Thymus (tissue), 11 donors: Measurements from ENCODE around the gene BUD31. TPM values are rescaled to one million over a fixed set of nuclear protein-coding genes. Genes with fewer than 3 reads are reported as not detected.
"Not testable (repeated sequence)": the region's sequence is repeated elsewhere in the genome, so short reads cannot be mapped to it uniquely, and the experiment has no call there.

Experiments used
- DNase-seq, 9 donors: peaks; one replicate each; pipeline ENCODE4 v3.0.0-alpha.2; 2013; ENCODE audit warnings: low spot score in 9 of 9, low read depth in 6 of 9, missing footprints in 1 of 9
- H3K27ac ChIP-seq, 2 donors: one replicate each; pipeline ENCODE4 v1.5.1; 2013; ENCODE audit warnings: control low read depth in 1 of 2, low read depth in 1 of 2, low read length in 1 of 2, mild to moderate bottlenecking in 1 of 2, moderate library complexity in 1 of 2
- H3K27me3 ChIP-seq, 2 donors: one replicate each; pipeline ENCODE4 v1.5.1; 2013; ENCODE audit warnings: low read length in 1 of 2; ENCODE audit not compliant: control insufficient read depth in 2 of 2, insufficient read depth in 1 of 2
- H3K36me3 ChIP-seq, 2 donors: one replicate each; pipeline ENCODE4 v1.5.1; 2013; ENCODE audit warnings: low read length in 1 of 2, mild to moderate bottlenecking in 1 of 2, moderate library complexity in 1 of 2; ENCODE audit not compliant: control insufficient read depth in 2 of 2, insufficient read depth in 2 of 2
- H3K4me1 ChIP-seq, 2 donors: one replicate each; pipeline ENCODE4 v1.5.1; 2013; ENCODE audit warnings: low read length in 2 of 2; ENCODE audit not compliant: control insufficient read depth in 2 of 2, insufficient read depth in 2 of 2
- H3K4me3 ChIP-seq, 2 donors: one replicate each; pipeline ENCODE4 v1.5.1; 2013; ENCODE audit warnings: low read length in 2 of 2, control low read depth in 1 of 2, mild to moderate bottlenecking in 1 of 2
- H3K9me3 ChIP-seq, 2 donors: one replicate each; pipeline ENCODE4 v1.5.1; 2013; ENCODE audit warnings: low read length in 1 of 2, mild to moderate bottlenecking in 1 of 2; ENCODE audit not compliant: control insufficient read depth in 2 of 2, insufficient read depth in 1 of 2
- WGBS: extraction: QIAGEN DNeasy Blood & Tissue Kit; methylation state at CpG from one replicate; pipeline ENCODE4 v1.1.7; 2013; 5-methylcytosine and 5-hydroxymethylcytosine counted together
- polyA plus RNA-seq: library from polyadenylated mRNA; stranded (reverse); fragments of 200-250 nt; gene quantifications from one replicate; pipeline ENCODE4 v1.2.3, GENCODE V29; 2013
- total RNA-seq: library from RNA; stranded (reverse); fragments of 120-200 nt; gene quantifications from one replicate; pipeline ENCODE4 v1.2.4, GENCODE V29; 2013
- donor health status: healthy.

BUD31 gene
- total and polyA plus RNA-seq, 2 donors = 102 to 123 TPM

DNA sequence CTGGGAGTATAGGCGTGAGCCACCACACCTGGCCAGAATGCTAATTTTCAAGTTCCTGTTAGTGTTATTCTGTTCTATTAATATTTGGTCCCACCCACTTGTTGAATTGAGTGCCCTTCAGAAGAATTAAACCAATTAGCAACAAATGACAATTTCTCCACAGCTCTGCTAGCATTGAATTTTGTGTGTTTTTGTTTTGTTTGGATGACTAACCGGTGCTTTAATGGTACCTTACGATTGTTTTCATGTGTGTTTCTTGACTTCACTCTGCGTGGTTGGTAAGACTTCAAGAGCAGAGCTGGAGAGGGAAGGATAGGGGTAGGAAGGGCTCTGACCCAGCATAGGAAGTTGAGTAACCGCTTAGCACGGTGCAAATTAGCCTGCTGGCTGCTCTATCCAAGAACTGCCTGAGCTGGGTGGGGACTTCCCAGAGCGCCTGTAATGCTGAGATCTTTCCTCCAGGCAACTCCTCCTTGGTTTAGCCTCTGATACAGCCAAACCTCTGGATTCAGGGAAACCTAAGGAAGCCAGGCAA is 29.7 kb upstream of the BUD31 start:
- Histone ChIP-seq H3K4me3 (peak overlapping the region in 1 of 2 donors; percentile 37), H3K9me3 (no peaks in the 10 kb centered on the region), H3K27me3 (no peaks in the 10 kb centered on the region), H3K36me3 (peaks cover 7 to 35% of the 10 kb centered on the region in 2 donors), H3K27ac (peak overlapping the region; percentile 77 to 100), H3K4me1 (peaks cover 29 to 43% of the 10 kb centered on the region in 2 donors)
- DNase-seq = peak in 3 of 9 donors; percentile 18 to 47 (median 19)
- WGBS = 38% methylated on average over 7 of the region's 7 CpGs

DNA sequence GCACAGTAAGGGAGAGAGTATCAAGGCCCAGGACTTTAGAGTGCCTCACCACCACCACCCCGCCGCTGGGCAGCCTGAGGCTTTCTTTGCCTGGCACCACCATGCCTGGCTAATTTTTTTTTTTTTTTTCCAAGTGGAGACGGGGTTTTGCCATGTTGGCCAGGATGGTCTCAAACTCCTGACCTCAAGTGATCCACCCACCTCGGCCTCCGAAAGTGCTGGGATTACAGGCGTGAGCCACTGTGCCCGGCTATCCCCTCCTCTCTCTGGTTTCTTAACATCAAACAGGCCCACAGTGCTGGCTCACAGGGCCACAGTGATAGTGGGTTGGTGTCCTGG is 29.1 kb upstream of the BUD31 start:
- WGBS = 72% methylated on average over 7 of the region's 7 CpGs
- not testable (repeated sequence) for H3K9me3 ChIP-seq, DNase-seq, H3K27me3 ChIP-seq
- Histone ChIP-seq H3K4me1 (peaks cover 29 to 43% of the 10 kb centered on the region in 2 donors), H3K36me3 (peaks cover 7 to 35% of the 10 kb centered on the region in 2 donors), H3K27ac (peak overlapping the region; percentile 98 to 100), H3K4me3 (peak overlapping the region in 1 of 2 donors; percentile 37)

DNA sequence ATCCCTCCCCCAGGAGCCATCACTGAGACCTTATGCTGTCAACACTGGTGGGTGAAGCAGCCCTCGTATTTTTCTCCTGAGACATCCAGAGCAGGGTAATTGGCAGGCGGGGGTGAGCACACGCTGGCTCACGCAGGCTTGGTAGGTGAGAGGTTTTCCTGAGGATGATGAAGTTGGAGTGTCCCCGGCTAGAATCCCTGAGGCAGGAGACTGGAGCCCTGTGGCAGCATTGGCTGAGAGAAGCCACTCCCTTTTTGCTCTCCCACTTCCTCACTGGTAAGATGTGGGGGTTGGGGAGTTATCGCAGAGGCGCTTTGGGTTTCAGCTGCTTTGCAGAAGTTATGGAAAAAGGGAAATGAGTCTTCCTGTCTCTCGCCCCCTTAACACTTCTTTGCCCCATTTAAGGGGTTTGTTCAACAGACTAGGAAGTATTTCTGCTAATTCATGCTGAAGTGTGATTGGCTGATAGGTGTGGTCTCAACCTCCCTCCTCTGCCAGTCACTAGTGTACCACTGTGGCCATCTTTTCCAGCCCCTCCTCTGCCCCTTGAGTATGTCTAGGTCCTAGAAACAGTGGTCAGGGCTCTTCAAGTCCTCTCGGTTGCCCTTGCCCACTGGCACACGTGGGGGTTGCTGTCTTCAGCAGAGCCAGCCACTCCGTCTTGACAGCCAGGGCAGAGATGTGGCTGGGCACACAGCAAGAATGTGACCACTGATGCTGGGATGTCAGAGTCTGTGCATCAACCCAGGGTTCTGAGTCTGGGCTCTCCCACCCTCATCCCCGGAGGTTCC is 28.5 kb upstream of the BUD31 start:
- H3K4me1 ChIP-seq = peaks cover 29 to 43% of the 10 kb centered on the region in 2 donors
- H3K27me3 ChIP-seq = no peaks in the 10 kb centered on the region
- H3K4me3 ChIP-seq = peak overlapping the region; percentile 25 to 37
- H3K9me3 ChIP-seq = no peaks in the 10 kb centered on the region
- H3K27ac ChIP-seq = peak overlapping the region; percentile 98 to 100
- peaks cover 7 to 35% of the 10 kb centered on the region in 2 donors for H3K36me3 ChIP-seq
- 16% methylated on average over 12 of the region's 12 CpGs for WGBS
- peak in 5 of 9 donors; percentile 35 to 75 (median 45) for DNase-seq

- Histone ChIP-seq H3K9me3 (no peaks in the 10 kb centered on the region), H3K4me3 (peak overlapping the region; percentile 25 to 37), H3K27ac (peak overlapping the region; percentile 98 to 100), H3K4me1 (peaks cover 27 to 36% of the 10 kb centered on the region in 2 donors), H3K27me3 (no peaks in the 10 kb centered on the region), H3K36me3 (peaks cover 7 to 39% of the 10 kb centered on the region in 2 donors)
- 51% methylated on average over 16 of the region's 16 CpGs for WGBS
- peak in 6 of 9 donors; percentile 68 to 94 (median 84) for DNase-seq
Measured at GRCh38 chr7:99380823-99381663, 27.7 kb upstream of the BUD31 start.

DNA sequence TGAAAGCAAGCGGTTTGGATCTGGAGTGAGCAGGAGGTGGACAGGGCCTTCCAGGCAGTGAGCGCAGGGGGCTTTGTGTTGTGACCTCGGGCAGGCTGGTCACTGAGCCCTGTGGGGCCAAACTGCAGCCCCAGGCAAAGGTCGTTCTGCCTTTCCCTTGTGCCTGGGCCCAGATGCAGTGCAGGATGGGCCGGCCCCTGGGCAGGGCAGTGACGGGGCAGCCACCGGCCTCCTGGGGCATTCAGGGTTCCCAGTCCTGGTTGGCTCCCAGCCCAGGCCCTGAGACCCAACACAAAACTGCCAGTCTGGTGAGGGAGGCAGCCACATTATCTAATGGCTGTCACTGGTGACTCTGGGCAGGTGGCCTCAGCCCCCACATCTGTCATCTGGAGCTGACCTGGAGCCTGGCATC is 27.1 kb upstream of the BUD31 start:
- H3K9me3 ChIP-seq = no peaks in the 10 kb centered on the region
- WGBS = 98% methylated on average over 7 of the region's 7 CpGs
- DNase-seq = no peak
- H3K27me3 ChIP-seq = no peaks in the 10 kb centered on the region
- no peak overlapping the region for H3K4me3 ChIP-seq
- H3K27ac ChIP-seq = peak overlapping the region; percentile 98 to 100
- peaks cover 12 to 42% of the 10 kb centered on the region in 2 donors for H3K36me3 ChIP-seq
- H3K4me1 ChIP-seq = peaks cover 25 to 32% of the 10 kb centered on the region in 2 donors

DNA sequence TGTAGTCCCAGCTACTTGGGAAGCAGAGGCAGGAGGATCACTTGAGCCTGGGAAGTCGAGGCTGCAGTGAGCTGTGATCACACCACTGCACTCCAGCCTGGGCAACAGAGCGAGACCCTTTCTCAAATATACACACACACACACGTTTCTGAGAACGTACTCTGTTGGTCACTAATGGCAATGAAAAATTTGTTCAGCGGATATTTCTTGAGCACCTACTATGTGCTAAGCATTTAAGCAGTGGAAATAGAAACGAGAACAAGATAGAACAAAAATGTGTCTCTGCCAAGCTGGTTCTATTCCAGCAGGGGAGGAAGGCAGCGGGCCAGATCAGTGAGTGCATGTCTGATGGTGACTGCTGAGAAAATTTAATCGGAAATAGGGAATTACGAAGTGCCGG is 25.6 kb upstream of the BUD31 start:
- no peak for DNase-seq
- H3K27ac ChIP-seq = no peak overlapping the region
- peaks cover 25 to 32% of the 10 kb centered on the region in 2 donors for H3K4me1 ChIP-seq
- peaks cover 23 to 47% of the 10 kb centered on the region in 2 donors for H3K36me3 ChIP-seq
- H3K4me3 ChIP-seq = no peak overlapping the region
- H3K9me3 ChIP-seq = no peaks in the 10 kb centered on the region
- no peaks in the 10 kb centered on the region for H3K27me3 ChIP-seq
- 98% methylated on average over 10 of the region's 10 CpGs for WGBS

DNA sequence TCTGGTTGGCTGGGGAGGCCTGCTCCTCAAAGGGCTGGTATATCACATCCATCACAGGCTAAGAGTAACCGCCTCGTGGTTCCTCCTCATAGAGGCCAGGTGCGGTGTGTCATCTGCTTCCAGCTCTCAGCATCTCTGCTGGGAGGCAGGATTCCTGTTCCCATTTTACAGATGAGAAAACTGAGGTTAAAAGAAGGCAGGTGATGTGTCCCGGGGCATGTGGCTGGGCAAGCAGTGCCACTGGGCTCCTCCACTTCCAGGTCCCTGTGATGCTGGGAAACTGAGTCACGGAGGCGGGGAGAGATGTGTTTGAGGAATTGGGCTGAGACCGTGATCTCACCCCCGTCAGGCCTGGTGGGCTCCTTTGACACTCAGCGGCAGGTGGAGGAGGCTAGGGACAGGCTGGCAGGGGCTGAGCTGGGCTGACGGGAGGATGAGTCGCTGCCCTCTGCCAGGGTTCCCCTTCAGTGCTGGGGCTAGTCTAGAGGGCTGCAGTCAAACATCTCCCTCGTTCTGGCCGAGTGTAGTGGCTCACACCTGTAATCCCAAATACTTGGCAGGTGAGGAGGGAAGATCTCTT is 24.9 kb upstream of the BUD31 start:
- DNase-seq = no peak
- 99% methylated on average over 13 of the region's 13 CpGs for WGBS
- peaks cover 25 to 31% of the 10 kb centered on the region in 2 donors for H3K4me1 ChIP-seq
- no peak overlapping the region for H3K4me3 ChIP-seq
- H3K36me3 ChIP-seq = peaks cover 26 to 49% of the 10 kb centered on the region in 2 donors
- H3K27me3 ChIP-seq = no peaks in the 10 kb centered on the region
- H3K27ac ChIP-seq = no peak overlapping the region
- no peaks in the 10 kb centered on the region for H3K9me3 ChIP-seq

DNA sequence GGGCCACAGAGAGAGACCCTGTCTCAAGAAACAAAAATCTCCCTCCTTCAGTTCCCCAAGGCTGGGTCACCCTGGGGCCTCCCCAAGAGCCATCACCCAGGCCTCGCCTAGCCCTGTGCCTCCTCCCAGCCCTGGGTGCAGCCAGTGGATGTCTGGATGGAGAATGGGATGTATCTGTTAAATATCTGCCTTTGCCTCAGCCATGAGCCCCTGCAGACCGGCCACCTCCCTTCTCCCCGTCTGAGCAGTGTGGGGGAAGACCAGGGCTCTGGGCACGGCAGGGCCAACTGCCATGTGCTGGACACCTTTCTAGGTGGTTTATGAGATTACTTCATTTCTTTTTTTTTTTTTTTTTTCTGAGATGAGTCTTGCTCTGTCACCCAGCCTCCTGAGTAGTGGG is 24.2 kb upstream of the BUD31 start:
- Histone ChIP-seq H3K36me3 (peaks cover 28 to 54% of the 10 kb centered on the region in 2 donors), H3K27ac (no peak overlapping the region), H3K27me3 (no peaks in the 10 kb centered on the region), H3K9me3 (no peaks in the 10 kb centered on the region), H3K4me3 (no peak overlapping the region), H3K4me1 (peaks cover 20 to 25% of the 10 kb centered on the region in 2 donors)
- WGBS = 98% methylated on average over 4 of the region's 4 CpGs
- DNase-seq = no peak
